Measurements from ENCODE around the gene JAK1.

- no peak for TF ChIP-seq TAF1 (IDR thresholded peaks at IDR 0.05; ENCODE audit: low read depth, low read length)
- no peak for TF ChIP-seq POLR2A (IDR thresholded peaks at IDR 0.05; ENCODE audit: low read depth, low read length)
- no peak for TF ChIP-seq POLR2AphosphoS5 (IDR thresholded peaks at IDR 0.05; ENCODE audit: low read depth, low read length)
These were observed 109.8 kb downstream of the JAK1 start for GRCh38 chr1:64856553-64856952.

Data from GM12891 (cell line).